ENCODE data around the gene ZDHHC20.

Gene ZDHHC20

DNA sequence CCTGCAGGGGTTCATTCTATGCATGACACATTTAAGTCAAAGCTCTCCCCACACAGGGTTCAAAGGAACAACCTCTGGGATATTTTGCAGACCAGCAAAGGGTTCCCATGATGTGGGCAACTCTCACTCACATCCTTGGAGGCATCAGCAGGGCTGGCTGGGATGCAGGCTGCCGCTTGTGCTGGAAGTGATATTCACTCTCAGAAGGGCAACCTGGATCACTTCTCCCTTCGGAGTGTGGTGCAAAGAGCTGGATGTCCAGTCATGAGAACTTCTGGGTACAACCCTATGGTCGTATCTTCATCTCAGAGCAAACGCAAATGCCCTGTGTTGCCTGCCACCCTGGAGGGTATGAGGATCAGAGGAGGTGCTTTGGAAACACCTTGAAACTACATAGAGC, 98.6 kb downstream of the ZDHHC20 start:
- DNase-seq = no peak

DNA sequence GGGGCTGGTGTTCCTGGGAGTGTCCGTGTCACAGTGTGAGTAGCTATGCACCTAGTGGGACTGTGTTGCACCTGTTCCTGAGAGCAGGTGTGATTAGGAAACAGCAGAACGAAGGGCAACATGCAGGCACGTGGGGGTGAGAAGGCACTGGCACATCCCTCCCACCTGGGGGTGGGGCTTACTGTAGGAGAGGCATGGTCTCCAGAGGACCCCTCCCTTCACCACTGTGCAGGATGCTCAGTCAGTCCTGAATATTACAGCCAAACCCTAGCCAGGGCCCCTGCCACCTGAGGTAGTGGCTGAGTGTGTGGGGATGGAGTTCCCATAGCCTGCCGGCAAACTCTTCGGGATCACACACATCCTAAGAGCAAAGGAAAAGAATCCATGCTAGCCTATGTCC, 99.2 kb downstream of the ZDHHC20 start:
- no peak for DNase-seq

DNA sequence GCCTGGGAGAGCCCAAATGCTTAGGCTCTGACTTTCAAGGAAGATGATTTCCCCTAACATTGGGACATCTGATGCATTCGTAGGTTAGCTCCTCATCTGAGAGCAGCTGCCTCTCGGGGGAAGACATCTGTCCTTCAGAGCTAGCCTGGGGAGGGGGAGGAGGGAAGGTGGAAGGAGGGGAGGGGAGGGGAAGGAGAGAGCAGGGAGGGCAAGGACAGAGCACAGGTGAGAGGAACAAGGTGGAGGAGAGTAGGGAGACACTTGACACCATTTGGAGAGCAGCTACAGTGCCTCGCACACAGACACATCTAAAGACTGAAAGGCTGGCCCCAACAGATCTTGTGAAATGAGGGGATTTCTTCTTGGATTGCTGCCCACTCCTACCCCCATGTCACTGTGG, 103.8 kb downstream of the ZDHHC20 start:
- DNase-seq = no peak

DNA sequence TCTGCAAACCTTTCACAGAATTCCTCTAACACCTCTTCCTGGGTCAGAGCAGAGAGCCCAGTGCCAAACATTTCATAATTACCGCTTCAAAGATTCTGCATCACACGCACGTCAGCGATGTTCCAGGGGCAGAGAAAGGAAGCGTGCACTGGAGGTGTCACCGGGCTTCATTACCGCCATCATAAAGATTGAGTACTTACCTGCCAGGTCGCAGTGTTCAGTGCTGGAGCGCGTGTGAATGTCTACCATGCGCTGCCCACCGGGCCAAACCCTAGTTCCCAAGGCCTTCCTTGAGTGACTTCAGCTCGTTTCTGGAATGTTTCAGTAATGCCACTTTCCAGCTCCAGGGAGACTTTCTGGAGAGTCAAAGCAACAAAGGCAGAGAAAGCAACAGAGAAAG, 104.4 kb downstream of the ZDHHC20 start:
- DNase-seq = no peak

DNA sequence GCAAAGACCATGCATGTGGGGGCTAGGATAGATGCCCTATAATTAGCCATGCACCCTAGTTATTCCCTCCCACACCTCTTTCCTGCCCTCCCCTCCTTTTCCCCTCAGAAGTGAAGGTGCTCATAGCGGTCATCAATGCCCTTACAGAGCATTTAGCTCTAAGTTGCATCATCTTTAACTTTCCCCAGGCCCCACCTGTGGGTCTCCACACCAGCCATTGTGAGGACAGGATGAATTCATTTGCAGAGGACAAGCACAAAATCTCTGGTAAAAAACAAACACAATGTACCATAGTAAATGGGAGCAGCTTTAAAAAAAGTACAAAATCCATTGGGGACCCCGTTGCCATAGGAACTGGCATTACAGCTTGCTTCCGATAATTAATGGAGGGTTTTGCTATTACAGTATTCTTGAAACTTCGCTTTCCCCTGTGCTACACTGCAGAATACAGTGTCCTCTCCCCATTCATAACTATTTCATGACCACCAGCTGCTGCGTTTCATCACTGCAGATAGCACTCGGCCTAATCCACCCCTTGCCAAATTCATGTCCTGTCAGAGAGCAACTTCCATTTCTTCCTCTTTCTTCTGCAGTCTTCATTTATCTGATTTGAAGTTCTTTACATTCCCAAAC, 110.5 kb downstream of the ZDHHC20 start:
- no peak for DNase-seq

DNA sequence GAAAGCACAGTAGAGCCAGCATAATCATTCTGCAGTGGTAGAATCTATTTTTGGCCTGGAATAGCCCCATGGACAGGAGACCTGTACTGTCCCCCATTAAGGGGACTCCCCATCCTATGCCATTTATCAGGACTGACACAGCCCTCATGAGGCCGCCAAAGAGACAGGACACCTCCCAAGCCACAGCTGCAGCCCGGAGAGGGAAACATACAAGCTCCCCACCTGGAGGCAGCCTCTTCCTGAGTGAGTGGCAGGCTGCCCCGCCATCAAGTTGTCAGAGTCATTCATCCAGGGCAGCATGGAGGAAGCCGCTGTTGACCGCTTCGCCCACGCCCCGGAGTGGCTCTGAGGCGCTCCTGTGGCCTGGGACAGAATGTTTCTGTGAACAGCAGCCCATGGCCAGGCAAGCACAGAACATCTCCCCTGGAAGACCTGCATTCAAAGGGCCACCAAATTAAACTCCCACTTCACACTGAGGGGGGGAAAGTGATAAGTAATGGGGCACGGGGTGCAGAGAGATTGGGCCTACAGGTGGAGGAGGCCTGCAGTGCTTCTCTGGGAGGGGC, 111.3 kb downstream of the ZDHHC20 start:
- DNase-seq = no peak

DNA sequence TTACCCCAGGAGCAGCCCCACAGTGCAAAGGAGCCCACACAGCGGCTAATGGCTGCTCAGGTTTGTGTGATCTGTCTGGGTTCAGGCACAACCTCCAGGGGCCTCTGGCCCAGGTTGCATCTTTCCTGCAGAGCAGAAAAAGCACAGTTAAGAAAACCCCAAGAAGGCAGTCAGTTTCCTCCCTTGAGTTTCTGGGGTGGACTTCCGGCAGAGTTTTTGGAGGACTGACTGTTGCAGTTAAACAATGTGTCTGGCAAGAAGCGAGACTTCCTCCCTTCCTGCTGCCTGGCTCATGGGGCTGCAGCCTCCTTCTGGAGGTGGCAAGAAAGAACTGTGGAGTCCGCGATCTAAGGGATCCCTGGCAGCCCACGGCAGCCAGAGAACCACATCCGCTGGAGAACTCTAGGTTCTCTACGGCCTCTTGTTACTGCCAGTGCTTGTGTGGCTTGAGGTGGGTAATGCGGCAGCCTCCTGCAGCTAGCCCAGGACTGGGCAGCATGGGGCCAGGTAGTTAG, 114.4 kb downstream of the ZDHHC20 start:
- DNase-seq = peak; percentile 23

DNA sequence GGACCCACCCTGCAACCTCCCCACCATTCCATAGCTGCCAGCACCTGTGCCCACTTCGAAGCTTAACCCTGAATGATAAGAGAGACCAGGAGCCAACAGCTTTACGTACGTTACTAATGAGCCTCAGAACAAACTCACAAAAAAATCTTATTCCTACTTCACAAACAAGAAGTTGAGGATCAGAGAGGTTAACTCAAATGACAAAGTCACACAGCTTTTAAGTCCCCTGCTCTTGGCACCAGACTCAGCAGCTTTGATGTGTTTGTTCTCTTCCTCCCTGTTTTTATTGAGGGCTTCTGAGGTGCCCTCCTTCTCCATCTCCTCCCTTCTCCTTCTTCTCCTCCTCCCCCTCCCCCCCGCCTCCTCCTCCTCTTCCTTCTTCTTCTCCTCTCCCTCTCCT, 115.4 kb downstream of the ZDHHC20 start:
- no peak for DNase-seq

DNA sequence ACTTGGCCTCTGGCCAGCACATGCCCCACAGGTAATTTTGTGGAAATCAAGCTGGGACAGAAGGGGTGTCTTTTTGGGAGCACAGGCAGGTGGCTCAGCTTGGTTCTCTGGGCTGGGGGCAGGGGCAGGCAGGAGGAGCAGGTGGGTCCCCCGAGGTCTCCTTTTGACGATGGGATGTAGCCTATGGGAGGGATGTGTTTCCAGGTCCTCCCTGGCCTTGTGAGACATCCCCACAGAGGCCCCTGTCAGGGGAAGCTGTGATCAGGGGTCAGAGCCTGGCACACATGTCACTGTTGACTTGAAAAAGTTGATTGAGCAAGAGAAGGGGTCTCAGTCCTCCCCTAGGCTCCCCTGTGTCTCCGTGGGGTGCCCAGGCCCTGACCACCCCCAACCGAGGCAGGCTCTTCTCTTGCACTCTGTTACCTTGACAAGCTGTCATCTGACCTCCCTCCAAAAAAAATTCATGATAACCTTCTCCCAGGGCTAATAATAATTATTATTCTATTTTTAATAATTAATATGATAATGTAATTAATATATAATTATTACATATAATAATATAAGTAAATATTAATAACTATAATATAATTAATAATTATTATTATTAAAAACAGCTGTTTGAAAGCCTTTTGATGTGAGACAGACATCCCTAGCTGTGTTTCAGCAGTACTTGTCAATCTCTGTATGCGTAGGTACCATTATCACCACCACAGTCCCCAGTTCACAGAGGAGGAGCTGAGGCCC, 116.2 kb downstream of the ZDHHC20 start:
- no peak for DNase-seq

DNA sequence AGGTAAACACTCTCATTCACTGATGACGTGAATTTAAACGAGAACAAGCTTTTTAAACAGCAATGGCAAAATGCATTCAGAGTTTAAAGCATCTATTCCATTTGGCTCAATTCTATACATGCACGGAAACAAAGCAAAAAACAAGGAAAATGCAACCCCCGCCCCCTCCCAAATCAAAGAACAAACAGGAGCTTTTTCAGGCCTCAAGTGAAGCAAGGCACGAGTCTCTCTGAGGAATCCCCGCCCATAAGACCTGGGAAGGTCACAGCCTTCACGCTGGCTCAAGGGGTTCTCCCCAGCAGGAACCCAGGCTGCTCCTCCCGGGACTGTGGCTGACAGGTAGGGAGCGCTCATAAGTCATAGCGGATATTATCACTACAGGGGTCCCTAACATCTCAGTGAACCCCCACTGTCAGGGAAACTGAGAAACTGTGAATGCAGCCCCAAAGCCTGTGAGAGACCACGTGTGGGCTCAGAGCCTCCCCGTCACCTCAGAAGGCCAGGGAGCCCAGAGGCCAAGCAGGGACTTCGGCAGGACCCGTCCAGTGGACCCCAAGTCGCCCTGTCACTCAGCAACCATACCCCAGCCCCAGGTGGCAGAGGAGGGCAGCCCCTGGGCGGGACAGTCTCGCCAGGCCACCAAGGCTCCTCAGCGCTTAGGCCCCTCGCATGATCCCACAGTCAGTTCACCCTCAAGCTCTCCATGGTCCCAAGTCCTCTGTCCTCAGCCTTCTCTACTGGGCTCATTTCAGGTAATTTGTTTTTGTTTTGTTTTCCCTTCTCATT, 117.3 kb downstream of the ZDHHC20 start:
- DNase-seq = no peak

DNA sequence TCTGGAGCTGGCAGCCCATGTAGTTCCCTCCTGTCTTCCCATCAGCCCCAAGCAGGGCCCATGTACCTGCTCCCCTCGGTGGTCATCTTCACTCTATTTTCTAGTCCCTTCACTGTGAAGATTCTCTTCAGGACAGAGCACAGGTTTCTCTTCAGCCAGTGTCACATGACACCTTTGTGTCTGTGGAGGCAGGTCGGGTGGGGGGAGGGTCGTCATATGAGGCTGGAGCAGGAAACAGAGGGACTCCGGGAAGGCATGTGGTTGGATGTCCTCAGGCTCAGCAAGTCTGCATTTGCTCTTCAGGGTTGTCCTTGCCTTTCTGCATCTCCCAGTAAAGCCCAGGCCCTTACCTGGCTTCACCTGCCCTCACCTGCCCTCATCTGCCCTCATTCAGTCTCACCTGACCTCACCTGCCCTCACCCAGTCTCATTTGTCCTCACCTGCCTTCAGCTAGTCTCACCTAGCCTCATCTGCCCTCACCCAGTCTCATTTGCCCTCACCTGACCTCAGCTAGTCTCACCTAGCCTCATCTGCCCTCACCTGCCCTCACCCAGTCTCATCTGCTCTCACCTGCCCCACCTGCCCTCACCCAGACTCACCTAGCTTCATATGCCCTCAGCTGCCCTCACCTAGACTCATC, 120.3 kb downstream of the ZDHHC20 start:
- no peak for DNase-seq

DNA sequence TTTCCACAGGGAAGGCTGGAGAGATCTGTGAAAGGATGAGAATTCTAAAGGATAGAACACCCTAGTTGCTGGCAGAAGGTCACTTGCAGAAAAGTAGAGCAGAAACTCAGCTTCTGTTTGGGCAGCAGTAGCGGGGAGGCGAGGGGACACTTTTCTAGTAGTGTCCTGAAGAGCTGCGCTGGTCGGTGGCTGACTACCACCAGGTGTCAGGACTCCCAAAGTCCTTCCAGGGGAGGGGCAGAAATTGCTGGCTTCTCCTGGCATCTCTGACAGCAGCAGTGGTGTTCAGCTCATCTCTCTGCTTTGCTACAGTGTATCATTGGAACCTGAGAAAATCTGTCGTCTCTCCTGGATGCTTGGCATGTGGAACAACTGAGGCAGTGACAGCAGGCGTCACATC, 120.9 kb downstream of the ZDHHC20 start:
- no peak for DNase-seq

DNA sequence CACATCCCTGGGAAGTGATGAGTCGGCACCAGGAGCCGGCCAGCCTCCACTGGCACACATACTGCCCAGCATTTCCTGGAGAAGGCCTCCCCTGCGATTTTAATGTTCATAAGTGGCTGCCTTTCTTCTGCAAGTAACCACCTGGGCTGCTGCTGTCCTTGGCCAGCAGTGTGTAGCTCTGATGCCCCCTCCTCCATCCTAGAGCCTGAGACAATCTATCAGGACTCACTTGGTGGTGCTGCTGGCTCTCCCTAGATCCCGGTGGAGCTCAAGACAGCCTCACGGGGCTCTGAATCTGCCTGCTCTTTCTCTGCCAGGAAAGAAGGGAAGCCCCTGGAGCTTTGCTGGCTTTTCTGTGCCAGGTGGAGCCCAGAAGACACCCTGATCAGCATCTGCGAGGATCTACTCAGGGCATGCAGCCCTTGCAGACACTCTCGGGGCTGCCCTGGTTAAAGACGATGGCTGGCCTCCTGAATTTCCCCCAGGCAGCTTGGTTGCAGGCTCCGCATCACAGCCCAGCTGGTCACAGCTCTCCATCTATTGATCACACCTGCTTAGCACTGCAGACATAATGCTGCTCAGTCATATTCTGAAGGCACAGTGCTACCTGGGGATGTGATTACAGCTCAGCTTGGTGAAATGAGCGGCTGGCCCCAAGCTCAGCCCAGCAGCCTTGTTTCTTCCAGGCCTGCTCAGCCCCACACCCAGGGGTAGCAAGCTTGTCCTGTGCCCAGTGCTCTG, 122.3 kb downstream of the ZDHHC20 start:
- no peak for DNase-seq

DNA sequence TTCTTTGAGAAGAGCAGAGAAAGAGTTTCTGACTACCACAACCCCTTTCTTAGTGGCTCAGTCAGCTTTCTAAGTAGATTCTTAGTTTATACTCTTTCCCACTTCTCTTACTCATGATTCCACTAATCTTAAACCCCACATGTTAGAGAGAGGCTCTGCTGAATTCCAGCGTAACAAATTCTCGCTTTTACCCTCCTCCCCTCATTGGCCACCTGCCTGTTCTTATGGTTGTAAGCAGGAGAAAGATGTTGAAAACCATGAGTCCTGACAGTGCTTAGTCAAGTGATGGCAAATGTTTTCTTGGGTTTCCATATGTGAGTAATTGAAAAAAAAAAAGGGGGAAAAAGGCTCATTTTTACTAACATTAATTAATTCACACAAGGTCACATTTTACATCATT, 125.9 kb downstream of the ZDHHC20 start:
- no peak for DNase-seq

DNA sequence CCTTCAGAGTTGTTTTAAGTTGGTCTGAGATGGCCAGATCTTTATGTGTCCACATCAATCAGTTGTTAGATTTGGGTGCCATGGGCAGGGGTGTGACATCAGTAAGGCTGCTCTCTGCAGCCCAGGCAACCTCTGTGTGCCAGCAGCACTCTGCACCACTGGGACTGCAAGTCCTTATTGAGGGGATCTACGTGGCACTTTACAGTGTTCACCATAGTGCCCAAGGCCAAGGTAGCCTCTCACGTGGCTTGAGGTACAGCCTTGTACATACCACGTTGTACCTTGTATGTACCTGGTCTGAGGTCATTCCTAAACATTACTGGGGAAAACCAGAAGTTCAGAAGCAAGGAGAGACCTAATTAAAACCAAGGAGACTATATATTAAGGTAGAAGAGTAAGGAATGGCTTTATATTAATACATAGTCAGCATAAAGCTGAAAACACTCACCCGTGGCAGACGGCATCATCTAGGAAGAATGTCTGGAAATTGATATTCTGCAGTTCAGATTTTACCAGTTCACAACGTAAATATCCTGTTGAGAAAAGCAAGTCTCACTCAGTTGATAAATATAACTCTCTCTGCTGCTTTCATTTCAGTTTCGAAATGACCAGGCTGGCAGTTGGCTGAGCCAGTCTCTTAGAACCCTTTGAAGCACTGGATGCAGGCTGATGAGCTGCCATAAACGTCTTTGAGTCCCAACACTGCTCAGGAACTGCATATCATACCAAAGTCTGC, 128.8 kb downstream of the ZDHHC20 start:
- peak; percentile 5 for DNase-seq

DNA sequence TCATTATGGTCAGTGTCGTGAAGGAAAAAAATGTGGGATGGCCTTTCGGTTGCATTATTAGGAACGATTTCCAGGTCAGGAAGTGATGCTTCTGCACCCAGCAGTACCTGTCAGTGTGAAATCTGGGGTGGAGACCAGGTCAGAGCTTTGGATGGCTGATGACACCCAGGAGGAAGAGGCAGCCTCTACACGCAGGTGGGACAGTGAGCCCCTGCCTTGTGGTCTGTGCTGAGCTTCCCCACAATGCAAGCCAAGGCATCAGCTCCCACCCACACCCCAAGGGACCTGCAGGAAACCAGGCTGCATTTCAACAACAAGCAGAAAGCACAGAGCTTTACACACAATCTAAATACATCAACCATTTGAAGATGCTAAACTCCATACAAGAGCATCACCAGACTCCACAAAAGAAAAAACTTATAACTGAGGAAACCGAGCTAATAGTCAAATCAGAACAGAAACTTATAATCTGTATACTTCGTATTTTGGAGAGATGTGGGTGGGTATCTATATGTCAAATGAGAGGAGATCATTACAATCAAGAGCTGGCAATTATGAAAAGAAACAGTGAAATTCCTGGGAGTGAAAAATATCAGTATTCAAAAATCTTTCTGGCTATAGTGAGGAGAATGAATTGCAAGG, 130.1 kb downstream of the ZDHHC20 start:
- DNase-seq = no peak

DNA sequence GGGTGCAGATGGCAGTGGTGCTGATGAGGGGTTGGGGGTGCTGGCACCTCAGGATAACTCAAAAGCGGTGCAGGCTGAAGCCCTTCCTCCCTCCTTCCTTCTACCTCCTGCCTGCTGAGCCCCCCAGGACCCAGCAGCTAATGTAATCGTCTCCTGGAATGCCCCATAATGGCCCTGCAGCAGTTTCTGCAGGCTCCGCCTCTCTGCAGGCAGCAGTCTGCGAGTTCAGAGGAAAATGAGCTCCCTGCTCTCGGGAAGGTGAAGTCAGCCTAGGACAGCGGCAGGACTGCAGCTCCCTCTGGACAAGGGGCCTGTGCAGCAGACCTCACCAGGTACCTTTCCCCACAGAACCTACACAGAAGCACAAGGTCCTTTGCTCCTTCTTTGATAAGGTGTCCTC, 130.9 kb downstream of the ZDHHC20 start:
- no peak for DNase-seq

DNA sequence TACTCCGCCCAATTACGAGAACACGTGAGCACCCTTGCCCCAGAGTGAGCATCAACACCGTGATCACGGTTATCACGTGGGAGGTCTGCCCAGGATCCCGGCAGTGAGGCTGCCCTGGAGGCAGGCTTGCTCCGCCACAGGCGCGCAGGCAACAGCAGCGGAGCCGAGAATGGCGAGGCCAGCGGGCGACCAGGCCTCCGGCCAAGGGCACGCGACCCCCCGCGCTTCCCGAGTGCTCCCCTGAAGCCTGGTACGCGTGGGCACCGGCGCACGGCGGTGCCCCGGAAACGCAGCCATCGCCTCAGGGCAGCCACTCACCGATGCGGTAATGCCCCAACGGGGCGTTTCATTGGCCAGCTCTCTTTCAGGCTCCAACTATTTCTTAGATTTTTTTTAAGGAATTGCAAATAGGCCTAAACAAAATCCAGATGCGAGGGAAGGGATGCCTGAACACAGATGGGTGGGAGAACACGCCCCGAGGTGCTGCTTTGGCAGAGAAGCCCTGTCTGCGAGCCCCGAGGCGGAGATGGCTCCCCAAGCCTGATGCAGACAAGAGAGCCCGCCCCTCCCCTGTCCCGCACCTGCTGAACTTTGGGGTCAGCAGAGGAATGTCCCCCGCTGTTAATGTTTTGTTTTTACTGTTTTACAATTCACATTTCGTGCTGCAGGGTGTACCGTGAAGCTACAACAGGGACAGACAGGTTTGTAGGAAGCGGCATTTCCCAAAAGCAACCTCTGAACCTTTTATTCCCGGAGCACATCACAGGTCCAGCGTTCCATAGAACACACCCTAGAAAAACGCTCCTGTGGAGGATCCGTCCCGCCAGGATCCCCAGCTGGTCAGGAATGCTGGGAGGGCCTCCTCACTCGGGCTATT, 132.7 kb downstream of the ZDHHC20 start:
- DNase-seq = no peak

DNA sequence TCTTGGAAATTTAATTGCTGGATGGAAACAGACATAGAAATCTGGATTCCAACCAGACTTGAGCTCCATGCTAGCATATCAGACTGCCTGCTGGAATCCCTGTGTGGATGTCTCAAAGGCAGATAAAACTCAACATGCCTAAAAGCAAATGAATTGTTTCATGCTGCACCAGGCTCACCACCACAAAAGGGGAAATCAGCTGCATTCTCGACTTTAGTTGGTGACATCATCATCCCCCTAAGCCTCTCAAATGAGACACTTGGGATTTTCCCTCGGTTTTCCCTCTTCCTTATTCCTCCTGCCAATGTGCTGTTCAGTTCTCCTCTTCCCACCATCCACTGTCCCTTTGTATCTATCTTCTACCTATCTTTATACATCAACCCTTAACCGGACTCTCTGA, 134.3 kb downstream of the ZDHHC20 start:
- DNase-seq = peak; percentile 88

DNA sequence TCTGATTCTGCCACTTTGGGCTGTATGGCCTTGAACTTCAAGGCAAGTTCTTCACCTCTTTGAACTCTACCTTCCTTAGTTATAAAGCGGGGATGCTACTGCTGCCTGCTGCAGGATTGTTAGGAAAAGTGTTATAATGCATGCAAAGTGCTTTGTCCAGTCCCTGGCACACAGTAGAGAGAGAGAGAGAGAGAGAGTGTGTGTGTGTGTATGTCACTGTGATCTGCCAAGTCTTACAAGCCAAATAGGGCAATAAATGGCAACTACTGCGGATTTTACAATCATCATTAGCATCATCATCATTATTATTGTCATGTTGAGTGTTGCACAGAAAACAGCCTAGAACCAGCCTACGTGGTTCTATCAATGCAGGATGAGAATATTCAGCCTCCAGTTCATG, 136.1 kb downstream of the ZDHHC20 start:
- no peak for DNase-seq

All from suppressor macrophage treated with lipopolysaccharide for 4 hours (primary cell).